Activated T-cell treated with anti-CD3 and anti-CD28 coated beads, Interleukin-2, amount 50 U/mL, for 4 hours (primary cell): ENCODE data around the gene PPM1H. TPM values are rescaled to one million over a fixed set of nuclear protein-coding genes. Genes with fewer than 3 reads are reported as not detected.
A peak's percentile ranks its signal among the peaks of the same experiment; 100 is the strongest.

Experiments used
- ATAC-seq, 2 donors: fragments of 200-7000 bp; cut with Tn5 transposase; one replicate each; pipeline ENCODE4 v1.10.0; 2021
- DNase-seq: peaks from one replicate; pipeline ENCODE4 v3.0.0-alpha.2; 2020
- H3K27me3 Mint-ChIP-seq: one replicate; pipeline ENCODE4 v1.8.0; 2021; ENCODE audit warnings: low read depth, mixed read lengths
- H3K36me3 Mint-ChIP-seq: one replicate; pipeline ENCODE4 v1.8.0; 2022; ENCODE audit warnings: mixed read lengths; ENCODE audit not compliant: insufficient read depth
- H3K4me1 Mint-ChIP-seq: one replicate; pipeline ENCODE4 v1.8.0; 2021; ENCODE audit warnings: low read depth, mixed read lengths
- H3K4me3 Mint-ChIP-seq: one replicate; pipeline ENCODE4 v1.8.0; 2021; ENCODE audit warnings: mild to moderate bottlenecking, moderate library complexity, mixed read lengths
- H3K9me3 Mint-ChIP-seq: one replicate; pipeline ENCODE4 v1.8.0; 2021; ENCODE audit warnings: mixed read lengths
- total RNA-seq, 3 donors: library from RNA; stranded (reverse); gene quantifications; one replicate each; pipeline ENCODE4 v1.2.1, GENCODE V29; 2021

Gene PPM1H
- total RNA-seq, 3 donors from 2014 or later, result 0.03 to 0.25 (median 0.19) TPM

GRCh38 chr12:62606654-62607053 lies 328.3 kb downstream of the PPM1H start:
- H3K27me3 Mint-ChIP-seq, result no peaks in the 10 kb centered on the region
- ATAC-seq (no peak), DNase-seq (no peak)
- peaks cover 5% of the 10 kb centered on the region for H3K36me3 Mint-ChIP-seq
- no peaks in the 10 kb centered on the region for H3K9me3 Mint-ChIP-seq
- H3K4me3 Mint-ChIP-seq, result no peak overlapping the region
- peaks cover 33% of the 10 kb centered on the region for H3K4me1 Mint-ChIP-seq

GRCh38 chr12:62605981-62606380 lies 329.0 kb downstream of the PPM1H start:
- no peaks in the 10 kb centered on the region for H3K27me3 Mint-ChIP-seq
- H3K4me3 Mint-ChIP-seq, result no peak overlapping the region
- H3K4me1 Mint-ChIP-seq, result peaks cover 36% of the 10 kb centered on the region
- H3K9me3 Mint-ChIP-seq, result no peaks in the 10 kb centered on the region
- H3K36me3 Mint-ChIP-seq, result peaks cover 5% of the 10 kb centered on the region
- DNase-seq (no peak), ATAC-seq (no peak)

- H3K4me3 Mint-ChIP-seq, result peak overlapping the region; percentile 89
- no peak for DNase-seq
- no peaks in the 10 kb centered on the region for H3K9me3 Mint-ChIP-seq
- peaks cover 5% of the 10 kb centered on the region for H3K36me3 Mint-ChIP-seq
- H3K27me3 Mint-ChIP-seq, result no peaks in the 10 kb centered on the region
- H3K4me1 Mint-ChIP-seq, result peaks cover 40% of the 10 kb centered on the region
- ATAC-seq, result no peak
These were observed 330.1 kb downstream of the PPM1H start for GRCh38 chr12:62604871-62605270.

GRCh38 chr12:62604373-62604772 lies 330.6 kb downstream of the PPM1H start:
- ATAC-seq (no peak), DNase-seq (no peak)
- Mint-ChIP-seq H3K27me3 (no peaks in the 10 kb centered on the region), H3K36me3 (peaks cover 5% of the 10 kb centered on the region), H3K4me3 (peak overlapping the region; percentile 89), H3K9me3 (no peaks in the 10 kb centered on the region), H3K4me1 (peaks cover 40% of the 10 kb centered on the region)

- ATAC-seq, result no peak
- H3K4me3 Mint-ChIP-seq, result peak overlapping the region; percentile 89
- H3K9me3 Mint-ChIP-seq, result no peaks in the 10 kb centered on the region
- H3K27me3 Mint-ChIP-seq, result no peaks in the 10 kb centered on the region
- peaks cover 40% of the 10 kb centered on the region for H3K4me1 Mint-ChIP-seq
- DNase-seq, result no peak
- H3K36me3 Mint-ChIP-seq, result peaks cover 5% of the 10 kb centered on the region
These were observed 331.2 kb downstream of the PPM1H start for GRCh38 chr12:62603811-62604098.

GRCh38 chr12:62603061-62603810 lies 331.7 kb downstream of the PPM1H start:
- ATAC-seq (peak; percentile 76 to 77), DNase-seq (peak; percentile 70)
- Mint-ChIP-seq H3K9me3 (no peaks in the 10 kb centered on the region), H3K4me1 (peaks cover 40% of the 10 kb centered on the region), H3K4me3 (peak overlapping the region; percentile 89), H3K36me3 (peaks cover 5% of the 10 kb centered on the region), H3K27me3 (no peaks in the 10 kb centered on the region)

GRCh38 chr12:62602255-62603060 lies 332.5 kb downstream of the PPM1H start:
- DNase-seq, result peak; percentile 81
- no peaks in the 10 kb centered on the region for H3K27me3 Mint-ChIP-seq
- peak overlapping the region; percentile 89 for H3K4me3 Mint-ChIP-seq
- H3K36me3 Mint-ChIP-seq, result peaks cover 5% of the 10 kb centered on the region
- peaks cover 40% of the 10 kb centered on the region for H3K4me1 Mint-ChIP-seq
- ATAC-seq, result peak; percentile 70 to 72
- H3K9me3 Mint-ChIP-seq, result no peaks in the 10 kb centered on the region

GRCh38 chr12:62601765-62602164 lies 333.2 kb downstream of the PPM1H start:
- Mint-ChIP-seq H3K36me3 (peaks cover 3% of the 10 kb centered on the region), H3K4me1 (peaks cover 36% of the 10 kb centered on the region), H3K9me3 (no peaks in the 10 kb centered on the region), H3K4me3 (peak overlapping the region; percentile 89), H3K27me3 (no peaks in the 10 kb centered on the region)
- no peak for DNase-seq
- no peak for ATAC-seq

- Mint-ChIP-seq H3K27me3 (no peaks in the 10 kb centered on the region), H3K4me1 (peaks cover 19% of the 10 kb centered on the region), H3K36me3 (no peaks in the 10 kb centered on the region), H3K4me3 (no peak overlapping the region), H3K9me3 (no peaks in the 10 kb centered on the region)
- ATAC-seq, result no peak
- DNase-seq, result no peak
These were observed 335.0 kb downstream of the PPM1H start for GRCh38 chr12:62599854-62600437.

- H3K4me1 Mint-ChIP-seq, result peaks cover 11% of the 10 kb centered on the region
- DNase-seq, result no peak
- no peak overlapping the region for H3K4me3 Mint-ChIP-seq
- H3K36me3 Mint-ChIP-seq, result no peaks in the 10 kb centered on the region
- no peak for ATAC-seq
- H3K9me3 Mint-ChIP-seq, result no peaks in the 10 kb centered on the region
- no peaks in the 10 kb centered on the region for H3K27me3 Mint-ChIP-seq
These were observed 336.1 kb downstream of the PPM1H start for GRCh38 chr12:62598846-62599245.

GRCh38 chr12:62597253-62597652 lies 337.7 kb downstream of the PPM1H start:
- Mint-ChIP-seq H3K9me3 (no peaks in the 10 kb centered on the region), H3K36me3 (peaks cover 3% of the 10 kb centered on the region), H3K27me3 (no peaks in the 10 kb centered on the region), H3K4me1 (peaks cover 11% of the 10 kb centered on the region), H3K4me3 (no peak overlapping the region)
- DNase-seq (no peak), ATAC-seq (no peak)

Other genes starting within 250 kb of the PPM1H start
- under 1 TPM in 2 of 3 donors, not detected in 1; 0.03 to 0.05 TPM for gene AVPR1A, start 216.1 kb upstream of the PPM1H start, total RNA-seq